IMR-90 (cell line): ENCODE results near the gene SUGCT. TPM values are rescaled to one million over a fixed set of nuclear protein-coding genes. Genes with fewer than 3 reads are reported as not detected.

Experiments
- SMC3 ChIP-seq: fragments of 150-350 bp; IDR thresholded peaks from 2 replicates; pipeline ENCODE4 v1.6.1; 2016; ENCODE audit warnings: low read depth, mild to moderate bottlenecking, antibody characterized with exemption, low read length, moderate library complexity
- USF2 ChIP-seq: fragments of 150-350 bp; IDR thresholded peaks from 2 replicates; pipeline ENCODE4 v1.6.1; 2017; ENCODE audit warnings: mild to moderate bottlenecking, antibody characterized with exemption, low read length, low read depth
- polyA plus RNA-seq, 3 experiments: library from polyadenylated mRNA; depleted of rRNA; stranded (reverse); fragments of >200 nt; gene quantifications; 2 replicates each; pipeline ENCODE4 v1.2.3, GENCODE V29; 2012; ENCODE audit warnings: low replicate concordance in 1 of 3
- total RNA-seq: library from RNA; depleted of rRNA; stranded (reverse); fragments of >200 nt; gene quantifications from 2 replicates; pipeline ENCODE4 v1.2.3, GENCODE V29; 2012

The SUGCT gene
- total and polyA plus RNA-seq, 2 of the 4 experiments (the other 2 are of a cell fraction): 5.9 to 8.3 TPM

- TF ChIP-seq SMC3 (peak; percentile 89), USF2 (no peak)
These were observed 470.0 kb downstream of the SUGCT start (continued) for GRCh38 chr7:40604601-40605438.
